HepG2 (cell line): ENCODE data around the gene DNAJC5. TPM values are rescaled to one million over a fixed set of nuclear protein-coding genes. Genes with fewer than 3 reads are reported as not detected.

Experiments used
- ATAC-seq: fragments of 200-7000 bp; cut with Tn5 transposase; 3 replicates; pipeline ENCODE4 v1.9.1; 2020; ENCODE audit warnings: mild to moderate bottlenecking, moderate library complexity
- BruUV-seq: library from RNA; stranded (reverse); fragments of 400-500 nt; replicated peaks from 2 replicates; lab custom pipeline; 2021; lab: Mats Ljungman, UMichigan
- CTCF ChIA-PET: fragments of 300-600 bp; formaldehyde crosslinking; extraction: SDS; loops from one replicate; lab custom pipeline; 2021; ENCODE audit warnings: low total read pairs, inconsistent platforms, low intra/inter-chr PET ratio; lab: Yijun Ruan, JAX
- POLR2A ChIA-PET: fragments of 350-600 bp; sonication (Branson Sonifier 250); formaldehyde crosslinking; loops from one replicate; lab custom pipeline; 2020; ENCODE audit warnings: antibody characterized with exemption, inconsistent platforms; lab: Yijun Ruan, JAX
- DNase-seq: peaks from one replicate; pipeline ENCODE4 v3.0.0-alpha.2; 2015; ENCODE audit warnings: low spot score
- FAIRE-seq: peaks from 3 replicates; lab custom pipeline; 2011; peaks lifted over from hg19 to GRCh38; lab: Jason Lieb, UNC
- H2AFZ ChIP-seq: one replicate; pipeline ENCODE4 v1.6.1; 2011; ENCODE audit warnings: low read length, inconsistent platforms
- H3K27ac ChIP-seq: fragments of 300-600 bp; 3 replicates; pipeline ENCODE4 v1.8.0; 2011; ENCODE audit warnings: mixed run types, mild to moderate bottlenecking, mixed read lengths, low read length, inconsistent platforms; ENCODE audit not compliant: insufficient read depth; ENCODE audit errors: extremely low read length
- H3K27me3 ChIP-seq, 2 experiments: fragments of 200-600 bp in 1 of 2; 2 replicates in 1 of 2; 3 replicates in 1 of 2; pipeline versions ENCODE4 v1.6.0 to v1.8.0; 2011; ENCODE audit warnings: low read length in 2 of 2, mild to moderate bottlenecking in 2 of 2, moderate library complexity in 2 of 2, inconsistent platforms in 1 of 2; ENCODE audit not compliant: insufficient read depth in 2 of 2, control insufficient read depth in 1 of 2
- H3K36me3 ChIP-seq, 2 experiments: fragments of 200-600 bp in 1 of 2; replicated peaks in 1 of 2; 2 replicates in 1 of 2; 3 replicates in 1 of 2; pipeline versions ENCODE4 v1.5.1 to v1.8.0; 2011; ENCODE audit warnings: low read length in 2 of 2, inconsistent platforms in 1 of 2; ENCODE audit not compliant: insufficient read depth in 2 of 2, control insufficient read depth in 1 of 2
- H3K4me1 ChIP-seq: 2 replicates; pipeline ENCODE4 v1.5.1; 2012; ENCODE audit warnings: low read length, inconsistent platforms; ENCODE audit not compliant: insufficient read depth
- H3K4me2 ChIP-seq: 2 replicates; pipeline ENCODE4 v1.6.0; 2011; ENCODE audit warnings: low read depth, low read length, inconsistent platforms
- H3K4me3 ChIP-seq, 3 experiments: fragments of 200-600 bp in 1 of 3; sonication (generic), shearing (Covaris generic) in 1 of 3; replicated peaks in 1 of 3; 2 replicates each; pipeline ENCODE4 v1.5.1; 2011 to 2016; ENCODE audit warnings: low read length in 3 of 3, inconsistent platforms in 2 of 3, low read depth in 2 of 3, mild to moderate bottlenecking in 2 of 3, control low read depth in 1 of 3, mixed read lengths in 1 of 3; ENCODE audit not compliant: insufficient read depth in 1 of 3
- H3K79me2 ChIP-seq: one replicate; pipeline ENCODE4 v1.6.1; 2011; ENCODE audit warnings: low read length, inconsistent platforms; ENCODE audit not compliant: insufficient read depth
- H3K9ac ChIP-seq: 2 replicates; pipeline ENCODE4 v1.6.0; 2011; ENCODE audit warnings: mild to moderate bottlenecking, low read depth, low read length, inconsistent platforms; ENCODE audit not compliant: insufficient read depth
- H3K9me3 ChIP-seq: 2 replicates; pipeline ENCODE4 v1.5.1; 2012; ENCODE audit warnings: mild to moderate bottlenecking, low read length
- H4K20me1 ChIP-seq: 2 replicates; pipeline ENCODE4 v1.6.0; 2011; ENCODE audit warnings: inconsistent platforms, mild to moderate bottlenecking, low read length, moderate library complexity; ENCODE audit not compliant: insufficient read depth
- CBX2 ChIP-seq, 2 experiments: fragments of 200-600 bp in 1 of 2; sonication (generic); formaldehyde crosslinking in 1 of 2; IDR thresholded peaks; 2 replicates each; pipeline versions ENCODE4 v1.7.0 to v1.8.1; 2018 to 2022; ENCODE audit warnings: low read depth in 2 of 2, low read length in 1 of 2, mild to moderate bottlenecking in 1 of 2, missing genetic modification reagents in 1 of 2
- JUND ChIP-seq: sonication (generic); formaldehyde crosslinking; IDR thresholded peaks from 2 replicates; pipeline ENCODE4 v1.8.0; 2022; ENCODE audit warnings: mild to moderate bottlenecking, missing genetic modification reagents
- MED1 ChIP-seq: sonication (generic); formaldehyde crosslinking; IDR thresholded peaks from 2 replicates; pipeline ENCODE4 v1.4.0; 2020; ENCODE audit warnings: missing genetic modification reagents
- MYC ChIP-seq: sonication (generic); formaldehyde crosslinking; IDR thresholded peaks from 2 replicates; pipeline ENCODE4 v1.9.0; 2021; ENCODE audit warnings: missing genetic modification reagents, borderline replicate concordance
- NPAS2 ChIP-seq: sonication (generic); formaldehyde crosslinking; IDR thresholded peaks from 2 replicates; pipeline ENCODE4 v1.8.0; 2022; ENCODE audit warnings: mild to moderate bottlenecking, missing genetic modification reagents, borderline replicate concordance
- SALL2 ChIP-seq: sonication (generic); formaldehyde crosslinking; IDR thresholded peaks from 2 replicates; pipeline ENCODE4 v1.8.1; 2023; ENCODE audit warnings: mild to moderate bottlenecking, missing genetic modification reagents, inconsistent platforms
- STAT5B ChIP-seq: sonication (generic); formaldehyde crosslinking; IDR thresholded peaks from 2 replicates; pipeline ENCODE4 v1.4.0; 2020; ENCODE audit warnings: missing genetic modification reagents
- TAF1 ChIP-seq: sonication (generic); formaldehyde crosslinking; IDR thresholded peaks from 2 replicates; pipeline ENCODE4 v1.4.0; 2020; ENCODE audit warnings: missing genetic modification reagents
- TCF7L2 ChIP-seq: IDR thresholded peaks from 2 replicates; pipeline ENCODE4 v1.6.1; 2011; ENCODE audit warnings: mild to moderate bottlenecking, low read depth, low read length, moderate library complexity
- U2AF2 ChIP-seq: fragments of 200-400 bp; formaldehyde crosslinking; IDR thresholded peaks from 2 replicates; pipeline ENCODE4 v1.6.1; 2017; ENCODE audit warnings: low read depth, mild to moderate bottlenecking, low read length
- ZBTB7B ChIP-seq: sonication (generic); formaldehyde crosslinking; IDR thresholded peaks from 2 replicates; pipeline ENCODE4 v1.4.0; 2020; ENCODE audit warnings: missing genetic modification reagents
- ZFP62 ChIP-seq: sonication (generic); formaldehyde crosslinking; IDR thresholded peaks from 2 replicates; pipeline ENCODE4 v1.4.0; 2020; ENCODE audit warnings: missing genetic modification reagents
- ZNF235 ChIP-seq: sonication (generic); formaldehyde crosslinking; IDR thresholded peaks from 2 replicates; pipeline ENCODE4 v1.8.1; 2023; ENCODE audit warnings: mild to moderate bottlenecking, missing genetic modification reagents, borderline replicate concordance
- ZNF282 ChIP-seq: fragments of 450-650 bp; IDR thresholded peaks from 2 replicates; pipeline ENCODE4 v1.6.1; 2018; ENCODE audit not compliant: partially characterized antibody
- ZZZ3 ChIP-seq: sonication (generic); formaldehyde crosslinking; IDR thresholded peaks from 2 replicates; pipeline ENCODE4 v1.4.0; 2020; ENCODE audit warnings: missing genetic modification reagents, mild to moderate bottlenecking, borderline replicate concordance
- WGBS: methylation state at CpG from one replicate; pipeline ENCODE4 v1.1.6; 2017; ENCODE audit warnings: low lambda C conversion rate; 5-methylcytosine and 5-hydroxymethylcytosine counted together
- in situ Hi-C: cut with HindIII; loops from 2 replicates; pipeline ENCODE4 v1.10.0; 2017; ENCODE audit warnings: low pct_unique_long_range_greater_than_20kb; ENCODE audit not compliant: extremely low pct_ligation_motif_present
- intact Hi-C: fragments of 100-400 bp; cut with micrococcal nuclease; formaldehyde crosslinking; loops from one replicate; pipeline ENCODE4 v1.10.0; 2022; ENCODE audit not compliant: unreplicated experiment
- polyA plus RNA-seq, 8 experiments: library from polyadenylated mRNA; depleted of rRNA in 3 of 8; stranded (reverse) in 7 of 8; unstranded in 1 of 8; fragments of >200 nt; fragmentation: Illumina TruSeq in 4 of 8; extraction: Trizol in 4 of 8; gene quantifications; 2 replicates each; pipeline versions ENCODE4 v1.2.1 to v1.2.3, GENCODE V29; 2011 to 2016; ENCODE audit warnings: low read depth in 4 of 8, missing spikeins in 1 of 8, mixed read lengths in 1 of 8; ENCODE audit not compliant: insufficient read depth in 1 of 8
- total RNA-seq, 5 experiments: library from RNA; depleted of rRNA; stranded (reverse); fragments of >200 nt; fragmentation: Illumina TruSeq; extraction: Trizol; gene quantifications; 2 replicates each; pipeline ENCODE4 v1.2.3, GENCODE V29; 2016; ENCODE audit warnings: low read depth in 1 of 5
- TF ChIP-seq, protein P1 (sequence below): sonication (generic); formaldehyde crosslinking; IDR thresholded peaks from 2 replicates; pipeline ENCODE4 v1.5.0; 2020; ENCODE audit warnings: mild to moderate bottlenecking, missing genetic modification reagents
- TF ChIP-seq, protein P2 (sequence below): sonication (generic); formaldehyde crosslinking; IDR thresholded peaks from 2 replicates; pipeline ENCODE4 v1.4.0; 2020; ENCODE audit warnings: mild to moderate bottlenecking, missing genetic modification reagents
- TF ChIP-seq, protein P3 (sequence below), 2 experiments: sonication (generic) in 1 of 2; formaldehyde crosslinking in 1 of 2; IDR thresholded peaks; 2 replicates each; pipeline versions ENCODE4 v1.4.0 to v1.6.1; 2018 to 2020; ENCODE audit warnings: missing genetic modification reagents in 2 of 2, borderline replicate concordance in 1 of 2, low read depth in 1 of 2, mild to moderate bottlenecking in 1 of 2, missing biosample characterization in 1 of 2

DNAJC5 gene
- total and polyA plus RNA-seq, 2 of the 13 experiments (the other 11 are each of a cell fraction or from before 2014, with no cell fraction given), result 42.8 to 64.5 TPM

- in situ Hi-C loops, result no loop called here
- intact Hi-C loops, result loop anchor here (1.0 to 5.0 kb wide), 2 partner anchors 14 to 434 kb away; partner anchors contain the start of gene PTK6
- H3K27me3 ChIP-seq, result no peaks in the 10 kb centered on the region
- POLR2A ChIA-PET, result interaction anchor here (0.7 to 3.6 kb wide), 3 partner anchors 9 to 20 kb away, joined by 4 to 36 read pairs (median 10); partner anchors contain the start of genes PRPF6 and UCKL1
- H3K9me3 ChIP-seq, result no peaks in the 10 kb centered on the region
- no TSS peak for BruUV-seq
- H3K79me2 ChIP-seq, result peaks cover 13% of the 10 kb centered on the region
- ATAC-seq, result no peak
- no peak overlapping the region for H3K27ac ChIP-seq
- no peak for DNase-seq
- peaks cover 13 to 20% of the 10 kb centered on the region in 2 experiments for H3K36me3 ChIP-seq
- peaks cover 48% of the 10 kb centered on the region for H3K4me1 ChIP-seq
- H4K20me1 ChIP-seq, result no peaks in the 10 kb centered on the region
- peak overlapping the region; percentile 79; the same call in 1 of the 2 replicates for H3K9ac ChIP-seq
- peak overlapping the region in 1 of 3 experiments; percentile 90; a peak in 3 of 6 replicates for H3K4me3 ChIP-seq
- CTCF ChIA-PET, result no interaction called here
- FAIRE-seq, result no peak
- peak overlapping the region; percentile 98 for H3K4me2 ChIP-seq
- no peak overlapping the region for H2AFZ ChIP-seq
- 85% methylated on average over 5 of the region's 5 CpGs for WGBS
- TF ChIP-seq ZBTB7B (CRISPR knock-in tag), result no peak
- no peak for TF ChIP-seq MED1 (CRISPR knock-in tag)
- no peak for TF ChIP-seq U2AF2
- TF ChIP-seq, protein P1, sequence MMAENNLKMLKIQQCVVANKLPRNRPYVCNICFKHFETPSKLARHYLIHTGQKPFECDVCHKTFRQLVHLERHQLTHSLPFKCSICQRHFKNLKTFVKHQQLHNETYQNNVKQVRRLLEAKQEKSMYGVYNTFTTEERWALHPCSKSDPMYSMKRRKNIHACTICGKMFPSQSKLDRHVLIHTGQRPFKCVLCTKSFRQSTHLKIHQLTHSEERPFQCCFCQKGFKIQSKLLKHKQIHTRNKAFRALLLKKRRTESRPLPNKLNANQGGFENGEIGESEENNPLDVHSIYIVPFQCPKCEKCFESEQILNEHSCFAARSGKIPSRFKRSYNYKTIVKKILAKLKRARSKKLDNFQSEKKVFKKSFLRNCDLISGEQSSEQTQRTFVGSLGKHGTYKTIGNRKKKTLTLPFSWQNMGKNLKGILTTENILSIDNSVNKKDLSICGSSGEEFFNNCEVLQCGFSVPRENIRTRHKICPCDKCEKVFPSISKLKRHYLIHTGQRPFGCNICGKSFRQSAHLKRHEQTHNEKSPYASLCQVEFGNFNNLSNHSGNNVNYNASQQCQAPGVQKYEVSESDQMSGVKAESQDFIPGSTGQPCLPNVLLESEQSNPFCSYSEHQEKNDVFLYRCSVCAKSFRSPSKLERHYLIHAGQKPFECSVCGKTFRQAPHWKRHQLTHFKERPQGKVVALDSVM (CRISPR knock-in tag), result peak; percentile 74; the same call in 1 of the 2 replicates
- no peak for TF ChIP-seq TCF7L2
- TF ChIP-seq ZNF235, result no peak
- TF ChIP-seq, protein P2, sequence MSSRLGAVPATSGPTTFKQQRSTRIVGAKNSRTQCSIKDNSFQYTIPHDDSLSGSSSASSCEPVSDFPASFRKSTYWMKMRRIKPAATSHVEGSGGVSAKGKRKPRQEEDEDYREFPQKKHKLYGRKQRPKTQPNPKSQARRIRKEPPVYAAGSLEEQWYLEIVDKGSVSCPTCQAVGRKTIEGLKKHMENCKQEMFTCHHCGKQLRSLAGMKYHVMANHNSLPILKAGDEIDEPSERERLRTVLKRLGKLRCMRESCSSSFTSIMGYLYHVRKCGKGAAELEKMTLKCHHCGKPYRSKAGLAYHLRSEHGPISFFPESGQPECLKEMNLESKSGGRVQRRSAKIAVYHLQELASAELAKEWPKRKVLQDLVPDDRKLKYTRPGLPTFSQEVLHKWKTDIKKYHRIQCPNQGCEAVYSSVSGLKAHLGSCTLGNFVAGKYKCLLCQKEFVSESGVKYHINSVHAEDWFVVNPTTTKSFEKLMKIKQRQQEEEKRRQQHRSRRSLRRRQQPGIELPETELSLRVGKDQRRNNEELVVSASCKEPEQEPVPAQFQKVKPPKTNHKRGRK (CRISPR knock-in tag), result peak; percentile 97
- TF ChIP-seq CBX2 (IDR thresholded peaks at IDR 0.05; ENCODE audit: low read depth, low read length), result no peak
- no peak for TF ChIP-seq CBX2 (CRISPR knock-in tag; IDR thresholded peaks at IDR 0.05; ENCODE audit: low read depth)
- TF ChIP-seq SALL2, result no peak
- TF ChIP-seq ZNF282, result peak; percentile 80
- 0 out of 2 replicates have a peak, but pooled peaks have one; percentile 17 for TF ChIP-seq ZZZ3
- TF ChIP-seq NPAS2 (CRISPR knock-in tag), result no peak
- no peak for TF ChIP-seq MYC (CRISPR knock-in tag)
- TF ChIP-seq STAT5B, result no peak
- TF ChIP-seq ZFP62 (CRISPR knock-in tag), result no peak
- TF ChIP-seq TAF1, result no peak
- TF ChIP-seq JUND (CRISPR knock-in tag), result no peak
- TF ChIP-seq, protein P3, sequence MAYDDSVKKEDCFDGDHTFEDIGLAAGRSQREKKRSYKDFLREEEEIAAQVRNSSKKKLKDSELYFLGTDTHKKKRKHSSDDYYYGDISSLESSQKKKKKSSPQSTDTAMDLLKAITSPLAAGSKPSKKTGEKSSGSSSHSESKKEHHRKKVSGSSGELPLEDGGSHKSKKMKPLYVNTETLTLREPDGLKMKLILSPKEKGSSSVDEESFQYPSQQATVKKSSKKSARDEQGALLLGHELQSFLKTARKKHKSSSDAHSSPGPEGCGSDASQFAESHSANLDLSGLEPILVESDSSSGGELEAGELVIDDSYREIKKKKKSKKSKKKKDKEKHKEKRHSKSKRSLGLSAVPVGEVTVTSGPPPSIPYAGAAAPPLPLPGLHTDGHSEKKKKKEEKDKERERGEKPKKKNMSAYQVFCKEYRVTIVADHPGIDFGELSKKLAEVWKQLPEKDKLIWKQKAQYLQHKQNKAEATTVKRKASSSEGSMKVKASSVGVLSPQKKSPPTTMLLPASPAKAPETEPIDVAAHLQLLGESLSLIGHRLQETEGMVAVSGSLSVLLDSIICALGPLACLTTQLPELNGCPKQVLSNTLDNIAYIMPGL (CRISPR knock-in tag; IDR thresholded peaks at IDR 0.05; ENCODE audit: borderline replicate concordance in 1 of 2, low read depth in 1 of 2), result 0 out of 4 replicates have a peak, but pooled peaks of 1 of the 2 experiments have one; percentile 14
Observed at GRCh38 chr20:63970714-63971431, 75.9 kb downstream of the DNAJC5 start.
